ENCODE data around the gene CYB5R4.

DNA sequence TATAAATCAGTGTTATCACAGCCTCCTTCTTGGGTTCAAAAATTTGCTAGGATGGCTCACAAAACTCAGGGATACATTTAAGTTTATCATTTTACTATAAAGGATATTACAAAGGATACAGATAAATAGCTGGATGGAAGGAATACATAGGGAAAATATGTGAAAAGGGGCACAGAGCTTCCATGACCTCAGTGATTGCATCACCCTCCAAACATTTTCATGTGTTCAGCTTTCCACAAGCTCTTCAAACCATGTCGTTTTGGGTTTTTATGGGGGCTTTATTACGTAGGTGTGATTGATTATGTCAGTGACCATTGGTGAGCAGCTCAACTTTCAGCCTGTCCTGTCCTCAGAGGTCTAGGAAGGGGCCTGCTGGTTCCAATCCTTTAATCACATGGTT lies 68.0 kb downstream of the CYB5R4 start:
- TF ChIP-seq CTCF (IDR thresholded peaks at IDR 0.05; ENCODE audit: control extremely low read depth in 1 of 3, insufficient read depth in 1 of 3, low read depth in 1 of 3, low read length in 3 of 3) (no peak), HDAC2 (IDR thresholded peaks at IDR 0.05; ENCODE audit: borderline replicate concordance in 1 of 2, low read depth in 2 of 2, low read length in 2 of 2) (no peak), ZNF274 (IDR thresholded peaks at IDR 0.05; ENCODE audit: borderline replicate concordance, extremely low read depth, low read length) (no peak), TCF12 (IDR thresholded peaks at IDR 0.05; ENCODE audit: low read depth, low read length) (no peak), SP1 (IDR thresholded peaks at IDR 0.05; ENCODE audit: low read depth, low read length) (no peak)
- TF ChIP-seq, protein P1, sequence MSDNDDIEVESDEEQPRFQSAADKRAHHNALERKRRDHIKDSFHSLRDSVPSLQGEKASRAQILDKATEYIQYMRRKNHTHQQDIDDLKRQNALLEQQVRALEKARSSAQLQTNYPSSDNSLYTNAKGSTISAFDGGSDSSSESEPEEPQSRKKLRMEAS (IDR thresholded peaks at IDR 0.05): no peak
